G401.6 (cell line): Measurements from ENCODE around the gene ABHD6.
"Not testable (repeated sequence)": the region's sequence is repeated elsewhere in the genome, so short reads cannot be mapped to it uniquely, and the experiment has no call there.

Source experiments
- FAIRE-seq: peaks from 2 replicates; lab custom pipeline; 2012; peaks lifted over from hg19 to GRCh38; lab: Jason Lieb, UNC

Gene ABHD6

DNA sequence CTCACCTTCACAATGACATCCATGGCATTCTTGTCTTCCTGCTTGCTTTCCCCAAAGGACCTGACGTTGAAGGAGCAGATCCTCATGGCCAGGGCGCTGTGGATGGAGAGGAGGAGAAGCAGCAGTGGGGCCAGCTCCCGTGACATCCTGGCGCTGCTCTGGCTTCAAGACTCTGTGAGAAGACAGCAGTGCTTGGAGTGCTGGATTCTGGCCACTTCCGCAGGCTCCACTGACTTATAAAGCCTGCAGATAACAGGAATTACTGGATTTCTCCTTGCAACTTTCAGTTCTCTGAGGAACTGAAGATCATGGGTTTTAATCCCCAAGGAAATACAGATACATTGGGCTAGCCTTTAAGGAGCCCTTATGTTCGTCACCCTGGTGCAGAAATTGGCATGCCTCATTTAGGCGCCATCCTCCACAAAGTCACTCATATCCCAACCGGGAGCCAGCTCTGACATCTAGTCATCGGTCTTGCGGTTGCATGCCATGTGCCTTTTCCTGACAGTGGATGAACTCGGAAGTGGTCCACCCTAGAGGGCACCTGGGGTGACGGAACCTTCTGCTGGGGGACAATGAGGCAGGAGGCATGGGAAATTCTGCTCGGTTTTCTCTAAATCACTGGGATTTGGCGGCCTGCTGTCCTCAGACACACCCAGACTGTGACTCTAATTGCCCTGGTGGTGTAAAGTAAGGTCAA is 26.7 kb upstream of the ABHD6 start, which contains the start of gene DNASE1L3:
TSS of gene DNASE1L3 (minus strand) at position 212 of the 700 bp plus-strand sequence. CDS start at position 146, 66 bp downstream.
- FAIRE-seq, result no peak

DNA sequence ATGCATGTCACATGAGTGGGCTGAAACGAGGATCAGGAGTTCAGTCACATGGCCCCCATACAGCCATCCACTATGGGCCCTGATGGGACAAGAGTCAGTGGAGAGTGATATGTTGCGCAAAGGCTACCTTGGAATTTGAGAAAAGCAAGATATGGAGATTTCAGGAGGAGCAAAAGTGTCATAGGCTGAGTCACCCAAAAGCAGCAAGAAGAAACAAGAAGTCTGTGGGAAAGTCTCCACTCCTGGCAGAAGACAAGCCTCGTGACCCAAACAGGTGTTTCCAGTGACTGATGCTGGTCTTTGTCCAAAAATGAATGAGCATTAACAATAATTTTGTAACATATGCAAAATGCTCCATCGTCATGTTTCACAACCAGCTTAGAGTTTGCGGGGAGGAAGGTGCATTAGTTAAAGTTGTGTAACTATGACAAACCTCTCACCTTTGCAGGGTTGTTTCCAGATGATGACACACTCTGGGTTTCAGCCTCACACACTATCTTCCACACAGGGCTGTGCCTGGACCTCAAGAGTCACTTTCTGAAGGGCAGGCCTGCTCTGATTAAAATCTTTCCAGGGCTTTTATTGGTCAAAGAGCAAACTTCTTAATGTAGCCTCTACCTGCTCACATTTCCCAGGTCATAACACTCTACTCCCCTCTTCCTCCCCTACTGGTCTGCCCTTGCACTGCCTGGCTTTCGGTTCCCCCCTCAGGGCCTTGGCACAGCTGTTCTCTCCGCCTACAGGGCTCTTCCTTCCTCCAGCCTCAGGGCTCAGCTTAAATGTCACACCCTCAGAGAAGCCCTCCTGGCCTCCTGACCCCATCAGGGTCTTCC is 22.9 kb upstream of the ABHD6 start:
- no peak for FAIRE-seq

DNA sequence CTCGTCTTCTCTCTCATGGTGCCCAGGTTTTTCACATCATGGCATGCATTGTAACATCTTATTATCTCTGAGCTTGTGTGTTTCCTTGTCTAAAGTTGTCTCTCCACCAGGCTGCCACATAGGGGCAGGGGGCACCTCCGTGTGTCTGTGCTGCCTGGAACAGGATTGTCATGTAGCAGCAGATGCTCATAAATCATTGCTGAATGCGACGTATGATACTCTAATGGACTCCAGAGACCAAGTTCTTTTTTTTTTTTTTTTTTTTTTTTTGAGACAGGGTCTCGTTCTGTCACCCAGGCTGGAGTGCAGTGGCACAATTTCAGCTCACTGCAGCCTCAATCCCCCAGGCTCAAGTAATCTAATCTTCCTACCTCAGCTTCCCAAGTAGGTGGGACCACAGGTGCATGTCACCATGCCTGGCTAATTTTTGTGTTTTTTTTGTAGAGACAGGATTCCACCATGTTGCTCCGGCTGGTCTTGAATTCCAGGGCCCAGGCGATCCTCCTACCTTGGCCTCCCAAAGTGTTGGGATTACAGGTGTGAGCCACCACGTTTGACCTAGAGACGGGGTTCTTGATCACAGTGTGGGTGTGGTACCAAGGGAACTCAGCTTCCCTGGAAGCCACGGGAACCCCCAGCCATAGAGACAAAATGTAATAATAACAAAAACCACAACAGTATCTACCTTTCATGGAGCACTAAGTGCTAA is 22.1 kb upstream of the ABHD6 start:
- no peak for FAIRE-seq

DNA sequence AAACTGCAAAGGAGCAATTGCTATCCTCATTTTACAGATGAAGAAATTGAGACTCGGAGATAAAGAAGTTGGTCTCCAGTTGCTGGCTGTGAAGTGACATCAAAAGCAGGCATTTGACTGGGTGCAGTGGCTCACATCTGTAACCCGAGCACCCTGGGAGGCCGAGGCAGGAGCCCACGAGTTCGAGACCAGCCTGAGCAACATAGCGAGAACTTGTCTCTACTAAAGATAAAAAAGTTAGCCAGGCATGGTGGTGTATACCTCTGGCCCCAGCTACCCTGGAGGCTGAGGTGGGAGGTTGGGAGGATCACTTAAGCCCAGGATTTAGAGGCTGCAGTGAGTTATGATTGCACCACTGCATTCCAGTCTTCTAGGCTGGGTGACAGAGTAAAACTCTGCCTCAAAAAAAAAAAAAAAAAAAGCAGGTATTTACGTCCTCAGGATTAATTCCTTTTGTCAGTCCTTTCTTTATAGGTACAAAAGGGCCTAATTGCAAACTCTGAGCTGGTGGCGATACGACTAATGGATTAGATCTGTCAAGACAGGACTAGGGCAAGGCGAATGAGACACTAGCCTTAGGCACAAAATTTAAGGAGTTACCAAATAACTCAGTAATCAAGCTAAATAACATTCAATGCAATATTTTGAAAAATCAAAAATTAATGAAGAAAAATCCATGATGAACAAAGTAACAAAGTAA is 20.9 kb upstream of the ABHD6 start:
- FAIRE-seq, result no peak

DNA sequence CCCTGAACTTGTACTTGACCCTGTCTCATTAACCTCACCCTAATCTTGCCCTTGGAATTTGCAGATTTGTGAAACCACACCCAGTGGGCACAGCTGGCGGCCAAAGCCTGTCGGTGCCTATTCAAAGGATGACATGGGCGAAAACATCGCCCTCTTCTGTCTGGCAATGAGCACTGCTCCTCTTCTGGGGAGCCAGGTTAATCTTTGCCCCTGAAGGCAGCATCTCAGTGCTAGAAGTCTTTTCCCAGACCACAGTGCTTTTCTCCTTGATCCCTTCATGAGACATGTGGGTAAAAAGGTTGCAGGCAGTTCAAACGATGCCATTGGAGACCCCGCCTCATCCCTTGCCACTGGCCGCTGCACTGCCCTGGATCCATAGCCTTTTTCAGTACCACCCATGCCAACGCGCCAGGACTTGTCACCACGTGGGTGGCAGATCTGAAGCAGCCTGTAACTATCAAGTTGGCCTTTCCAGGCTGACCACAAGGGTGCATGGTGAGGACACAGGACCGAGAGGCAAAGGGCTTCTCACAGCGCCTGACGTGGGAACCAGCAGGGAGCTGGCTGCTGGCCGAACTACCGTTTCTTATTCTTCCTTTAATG is 20.3 kb upstream of the ABHD6 start:
- FAIRE-seq, result peak; percentile 51

DNA sequence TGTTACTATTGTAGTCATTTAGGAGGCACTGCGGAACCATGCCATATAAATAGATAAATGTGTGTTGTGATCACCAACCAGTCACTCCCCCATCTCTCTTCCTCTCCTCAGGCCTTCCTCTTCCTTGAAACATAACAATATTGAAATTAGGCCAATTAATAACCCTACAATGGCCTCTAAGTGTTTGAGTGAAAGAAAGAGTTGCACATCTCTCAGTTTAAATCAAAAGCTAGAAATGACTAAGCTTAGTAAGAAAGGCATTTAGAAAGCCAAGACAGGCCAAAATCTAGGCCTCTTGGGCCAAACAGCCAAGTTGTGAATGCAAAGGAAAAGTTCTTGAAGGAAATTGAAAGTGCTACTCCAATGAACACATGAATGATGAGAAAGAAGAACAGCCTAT is 18.7 kb upstream of the ABHD6 start:
- no peak for FAIRE-seq

DNA sequence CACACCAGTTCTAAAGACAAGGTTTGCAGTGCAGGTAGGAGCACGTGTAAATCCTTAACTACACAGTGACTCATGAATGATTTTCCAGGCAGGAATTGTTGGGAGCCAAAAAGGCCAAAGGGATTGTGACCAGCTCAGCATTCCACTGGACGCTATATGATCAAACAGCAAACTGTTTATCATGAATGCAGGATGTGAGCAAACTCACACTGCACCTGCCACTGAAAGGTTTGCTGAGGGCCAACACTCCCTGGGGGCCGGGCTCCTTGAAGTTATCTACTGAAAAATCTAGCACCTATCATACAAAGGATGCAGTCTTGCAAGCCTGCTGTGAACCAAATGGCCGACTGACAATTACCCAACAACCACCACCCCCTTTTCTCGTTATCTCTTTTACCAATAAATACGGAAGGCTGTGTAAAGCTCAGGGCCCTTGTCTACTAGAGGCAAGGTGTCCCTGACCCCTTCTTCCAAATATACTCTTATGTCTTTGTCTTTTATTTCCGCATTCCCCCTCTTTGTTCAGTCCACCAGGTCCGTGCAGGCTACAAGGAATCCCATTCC is 15.3 kb upstream of the ABHD6 start:
- no peak for FAIRE-seq

DNA sequence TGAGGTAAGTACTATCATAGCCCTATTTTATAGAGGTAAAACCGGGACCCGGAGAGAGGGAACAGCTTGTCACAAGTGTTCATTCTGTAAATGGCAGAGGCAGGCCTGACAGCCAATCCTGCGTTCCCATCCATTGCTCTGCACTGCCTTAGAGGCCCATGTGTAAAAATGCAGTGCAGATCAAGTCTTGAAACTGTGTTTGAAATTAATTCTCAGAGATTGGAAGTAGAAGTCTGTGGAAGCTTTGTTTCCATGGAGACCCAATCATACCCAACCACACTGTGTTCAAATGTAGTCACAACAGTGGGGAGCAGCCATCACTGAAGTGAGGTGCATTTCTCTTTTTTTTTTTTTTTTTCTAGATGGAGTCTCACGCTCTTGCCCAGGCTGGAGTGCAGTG is 13.7 kb upstream of the ABHD6 start:
- no peak for FAIRE-seq

DNA sequence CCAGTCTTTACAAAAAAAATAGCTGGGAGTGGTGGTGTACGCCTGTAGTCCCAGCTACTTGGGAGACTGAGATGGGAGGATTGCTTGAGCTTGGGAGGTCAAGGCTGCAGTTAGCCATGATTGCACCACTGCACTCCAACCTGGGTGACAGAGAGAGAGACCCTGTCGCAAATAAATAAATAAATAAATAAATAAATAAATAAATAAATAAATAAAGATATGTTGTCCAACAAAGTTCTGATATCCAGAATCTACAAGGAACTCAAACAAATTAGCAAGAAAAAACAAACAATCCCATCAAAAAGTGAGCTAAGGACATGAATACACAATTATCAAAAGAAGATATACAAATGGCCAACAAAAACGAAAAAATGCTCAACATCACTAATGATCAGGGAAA is 9.7 kb upstream of the ABHD6 start:
- FAIRE-seq, result not testable (repeated sequence)

DNA sequence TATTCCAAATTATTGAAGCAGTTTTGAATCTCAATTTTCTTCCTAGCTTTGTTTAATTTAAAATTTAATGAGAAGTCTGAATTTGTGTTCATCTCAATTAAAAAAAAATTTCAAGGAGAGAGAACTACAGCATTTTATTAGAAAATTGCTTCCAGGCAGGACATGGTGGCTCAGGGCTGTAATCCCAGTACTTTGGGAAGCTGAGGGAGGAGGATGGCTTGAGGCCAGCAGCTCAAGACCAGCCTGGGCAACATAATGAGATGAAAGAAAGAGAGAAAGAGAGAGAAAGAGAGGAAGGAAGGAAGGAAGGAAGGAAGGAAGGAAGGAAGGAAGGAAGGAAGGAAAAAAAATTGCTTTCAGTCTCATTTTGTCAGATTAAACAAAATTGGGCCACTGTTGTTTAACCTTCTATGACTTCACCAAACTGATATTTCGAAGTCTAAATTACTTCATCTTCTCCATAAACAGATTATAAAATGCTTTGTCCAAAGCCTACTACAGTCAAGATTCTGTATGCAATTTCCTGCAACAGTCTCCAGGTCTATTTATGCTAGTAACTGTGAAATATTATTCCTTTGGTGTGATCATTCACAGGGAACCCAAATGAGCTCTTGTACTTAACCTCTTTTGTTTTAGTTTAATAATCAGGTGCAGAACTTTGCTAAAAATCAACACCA is 6.6 kb upstream of the ABHD6 start:
- no peak for FAIRE-seq

DNA sequence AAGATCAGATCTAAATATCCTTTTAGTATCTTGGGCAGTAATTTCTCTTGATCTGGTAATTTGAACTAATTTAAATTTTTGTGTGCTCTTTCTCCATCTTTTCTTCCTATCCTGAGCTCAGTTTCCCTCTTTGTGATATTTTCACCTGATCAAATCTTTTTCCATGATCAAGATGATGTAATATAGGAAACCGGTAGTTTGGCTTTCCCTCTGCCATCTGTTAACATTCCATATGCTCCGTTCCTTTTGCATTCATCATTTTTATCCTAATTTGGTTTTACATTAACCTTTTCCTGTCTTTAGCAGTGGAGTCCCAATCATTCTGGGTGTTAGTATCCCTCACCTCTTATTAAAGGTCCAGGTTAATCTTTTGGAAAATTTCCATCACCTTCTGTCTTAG is 5.9 kb upstream of the ABHD6 start:
- no peak for FAIRE-seq

DNA sequence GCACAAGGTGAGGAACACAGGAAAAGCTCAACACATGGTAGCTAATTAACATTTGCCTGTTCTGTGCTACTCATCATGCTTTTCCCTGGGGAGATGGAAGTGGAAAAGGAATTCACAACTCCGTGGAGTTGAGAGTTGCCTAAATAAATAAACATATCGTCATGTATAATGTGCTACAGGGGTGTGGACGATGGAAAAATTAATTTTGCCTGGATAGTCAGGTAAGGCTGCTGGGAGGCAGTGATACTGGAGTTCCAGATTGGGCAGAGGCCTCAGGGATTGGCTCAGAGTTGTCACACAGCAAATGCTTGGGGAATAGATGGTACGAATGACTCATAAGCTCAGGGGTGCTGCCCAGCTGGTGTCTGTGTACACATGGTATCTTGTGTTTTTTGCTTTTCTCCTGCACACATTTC is 3.1 kb upstream of the ABHD6 start:
- no peak for FAIRE-seq

DNA sequence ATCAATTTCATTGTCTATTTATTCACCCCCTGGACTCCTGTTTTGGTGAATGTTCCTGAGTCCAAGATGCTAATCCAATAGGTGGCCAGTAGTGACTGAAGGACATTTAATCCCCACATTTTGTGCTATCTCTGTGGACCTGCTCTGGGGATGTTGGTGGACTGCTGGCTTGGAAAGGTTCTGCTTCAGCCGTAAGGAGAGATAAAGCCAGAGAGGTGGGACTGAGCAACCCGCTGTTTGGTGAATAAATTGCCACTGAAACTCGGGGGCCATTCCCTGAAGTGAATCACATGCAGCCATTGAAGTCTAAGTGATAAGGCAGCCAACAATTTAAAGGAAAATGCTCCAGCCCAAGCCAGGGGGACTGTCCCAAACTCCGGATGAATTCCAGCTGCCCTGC is 1.6 kb upstream of the ABHD6 start:
- no peak for FAIRE-seq

DNA sequence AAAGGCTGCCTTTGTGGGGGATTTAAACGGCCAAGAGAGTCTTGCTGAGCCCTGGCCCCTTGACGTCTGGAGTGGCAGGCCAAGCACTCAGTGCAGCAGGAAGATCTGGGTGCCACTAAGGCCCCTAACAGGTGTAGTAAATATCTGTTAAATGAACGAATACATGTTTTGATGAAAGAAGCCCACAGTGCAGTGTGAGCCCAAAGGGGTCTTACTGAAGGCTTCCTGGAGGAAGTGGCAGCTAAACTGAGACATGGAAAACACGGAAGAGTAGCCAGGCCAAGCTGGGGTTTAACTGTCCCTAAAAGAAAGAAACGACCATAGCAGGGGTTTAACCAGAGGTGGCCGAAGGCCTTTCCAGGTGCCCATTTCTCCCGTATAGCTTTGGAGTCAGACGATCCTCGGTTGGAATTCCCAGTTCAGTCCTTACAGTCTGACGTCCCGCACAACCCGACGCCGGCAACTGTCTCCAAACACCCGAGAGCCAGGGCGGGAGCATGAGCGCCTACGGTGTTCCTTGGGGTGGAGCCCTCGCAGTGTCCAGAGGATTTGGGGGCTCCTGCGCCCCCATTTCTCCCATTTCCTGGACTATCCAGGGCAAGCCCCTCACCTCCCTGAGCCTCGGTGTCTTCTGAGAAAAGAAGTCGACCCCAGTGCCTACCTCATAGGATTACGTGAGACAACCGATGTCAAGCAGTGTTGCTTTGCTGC is 910 bp upstream of the ABHD6 start:
- FAIRE-seq, result no peak

DNA sequence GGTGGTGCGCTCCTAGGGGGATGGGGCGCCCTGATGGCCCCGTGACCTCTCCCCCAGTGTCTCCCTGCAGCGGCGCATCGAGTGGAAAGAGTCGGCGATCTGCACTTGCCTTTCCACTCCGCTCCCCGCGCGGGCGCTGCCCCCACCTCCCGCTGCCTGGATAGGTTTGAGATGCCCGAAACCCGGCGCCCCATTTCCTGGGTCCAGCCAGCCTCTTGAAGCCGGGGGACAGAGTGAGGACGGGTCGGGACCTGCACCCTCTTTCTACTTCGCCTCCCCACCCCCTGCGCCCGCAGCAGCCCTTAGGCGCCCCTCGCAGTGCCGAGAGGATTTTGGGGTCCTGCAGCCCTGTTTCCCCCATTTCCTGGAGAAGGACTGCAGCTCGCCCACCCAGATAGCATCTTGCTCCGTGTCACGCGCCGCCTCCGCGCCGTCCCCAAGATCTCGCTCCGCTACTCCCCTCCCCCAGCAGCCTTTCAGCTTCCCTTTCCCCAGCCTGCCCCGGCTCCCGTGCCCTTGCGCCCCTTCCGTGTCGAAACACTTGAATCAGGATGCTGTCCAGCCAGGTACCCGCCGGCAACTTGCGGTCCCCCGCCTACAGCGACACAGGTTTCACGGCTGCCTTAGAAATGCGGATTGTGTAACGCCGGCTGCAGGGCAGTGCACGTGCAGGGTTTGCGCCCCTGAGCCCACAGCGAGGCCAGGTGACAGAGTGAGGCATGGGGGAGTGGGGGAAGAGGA is 519 bp downstream of the ABHD6 start:
- FAIRE-seq, result no peak

DNA sequence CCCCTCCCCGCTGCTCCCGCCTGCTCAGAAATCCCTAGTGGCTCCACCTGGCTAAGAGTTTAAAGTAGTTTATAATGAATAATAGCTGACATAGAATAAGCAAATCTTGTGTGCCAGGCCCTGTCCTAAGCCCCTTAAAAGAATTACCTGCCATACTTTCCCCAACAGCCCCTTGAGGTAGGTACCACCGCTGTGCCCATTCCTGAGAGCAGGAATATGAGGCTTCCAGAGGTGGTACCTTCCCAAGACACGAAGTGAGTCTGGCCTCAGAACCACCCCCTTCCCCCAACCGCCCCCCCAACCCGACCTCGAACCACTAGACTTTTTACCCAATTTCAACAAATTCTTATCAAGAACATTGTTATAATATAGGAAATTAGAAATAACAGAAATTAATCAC is 1.2 kb downstream of the ABHD6 start:
- no peak for FAIRE-seq

DNA sequence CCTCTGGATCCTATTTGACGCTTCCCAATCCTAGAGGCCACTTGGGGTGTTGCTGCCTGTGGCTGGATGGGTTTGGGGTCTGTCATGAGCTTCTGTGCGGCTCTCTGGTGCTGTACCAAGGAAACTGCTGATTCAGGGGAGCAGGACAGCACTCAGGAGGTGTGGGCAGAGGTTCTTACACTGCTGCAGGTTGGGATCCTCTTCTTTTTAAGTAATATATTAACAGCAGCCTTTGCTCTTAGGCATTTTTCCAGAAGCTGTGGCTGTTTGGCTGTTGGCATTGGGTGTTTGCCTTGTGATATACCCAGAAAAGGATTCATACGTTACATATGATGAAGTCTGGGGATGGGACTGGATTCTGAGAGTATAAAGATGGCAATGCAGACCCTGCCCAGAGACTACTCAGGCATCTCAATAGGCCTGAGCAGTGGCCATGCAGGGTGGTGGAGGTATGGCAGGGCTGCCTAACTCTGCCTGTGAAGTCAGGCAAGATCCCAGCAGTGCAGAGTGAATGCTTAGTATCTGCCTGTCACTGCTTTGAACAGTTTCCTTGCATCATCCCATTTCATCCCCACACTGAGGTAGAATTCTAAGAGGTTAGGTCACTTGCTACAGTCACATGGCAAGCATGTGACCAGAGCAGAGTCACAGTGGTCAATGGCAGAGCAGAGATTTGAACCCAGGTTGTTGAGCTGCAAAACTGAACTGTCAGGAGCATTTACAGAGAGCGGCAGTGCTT is 3.9 kb downstream of the ABHD6 start:
- FAIRE-seq, result no peak

DNA sequence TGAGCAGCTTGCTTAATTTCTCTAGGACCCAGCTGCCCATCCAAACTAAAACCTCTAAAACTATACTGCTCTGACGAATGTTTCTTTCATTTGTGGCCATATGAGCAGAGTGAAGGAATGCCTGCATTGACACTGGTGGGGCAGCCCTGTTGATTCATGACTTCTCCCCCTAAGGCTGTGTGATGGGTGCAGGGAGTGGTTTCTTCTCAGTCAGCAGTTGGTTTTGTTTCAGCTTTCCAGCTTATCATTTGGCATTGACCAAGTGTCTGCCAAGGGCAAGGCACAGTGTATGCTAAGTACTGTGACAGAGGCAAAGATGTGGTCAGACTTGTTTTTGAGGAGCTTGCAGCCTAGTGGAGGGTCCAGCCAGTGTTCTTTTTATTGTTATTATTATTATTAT is 4.7 kb downstream of the ABHD6 start:
- no peak for FAIRE-seq

DNA sequence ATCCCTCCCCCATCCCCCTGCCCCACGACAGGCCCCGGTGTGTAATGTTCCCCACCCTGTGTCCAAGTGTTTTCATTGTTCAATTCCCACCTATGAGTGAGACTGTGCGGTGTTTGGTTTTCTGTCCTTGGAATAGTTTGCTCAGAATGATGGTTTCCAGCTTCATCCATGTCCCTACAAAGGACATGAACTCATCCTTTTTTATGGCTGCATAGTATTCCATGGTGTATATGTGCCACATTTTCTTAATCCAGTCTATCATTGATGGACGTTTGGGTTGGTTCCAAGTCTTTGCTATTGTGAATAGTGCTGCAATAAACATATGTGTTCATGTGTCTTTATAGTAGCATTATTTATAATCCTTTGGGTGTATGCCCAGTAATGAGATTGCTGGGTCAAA is 5.3 kb downstream of the ABHD6 start:
- not testable (repeated sequence) for FAIRE-seq
